Left ventricle myocardium inferior (tissue), 1 donor: Measurements from ENCODE around the gene SLC39A12. TPM values are rescaled to one million over a fixed set of nuclear protein-coding genes. Genes with fewer than 3 reads are reported as not detected.

Source experiments
- DNase-seq: peaks from one replicate; pipeline ENCODE4 v3.0.0-alpha.2; 2020
- H3K27ac ChIP-seq: fragments of 200-600 bp; replicated peaks from 2 replicates; pipeline ENCODE4 v1.8.0; 2021
- H3K27me3 ChIP-seq: fragments of 200-600 bp; 2 replicates; pipeline ENCODE4 v1.8.0; 2021; ENCODE audit warnings: low read depth
- H3K36me3 ChIP-seq: fragments of 200-600 bp; 2 replicates; pipeline ENCODE4 v1.8.0; 2021
- H3K4me1 ChIP-seq: fragments of 200-600 bp; 2 replicates; pipeline ENCODE4 v1.8.0; 2021
- H3K4me3 ChIP-seq: fragments of 200-600 bp; 2 replicates; pipeline ENCODE4 v1.8.0; 2021; ENCODE audit warnings: mild to moderate bottlenecking, moderate library complexity
- H3K9me3 ChIP-seq: fragments of 200-600 bp; replicated peaks from 2 replicates; pipeline ENCODE4 v1.8.0; 2021
- CTCF ChIP-seq: fragments of 200-600 bp; IDR thresholded peaks from 2 replicates; pipeline ENCODE4 v1.8.0; 2021; ENCODE audit warnings: antibody characterized with exemption, mild to moderate bottlenecking, borderline replicate concordance
- intact Hi-C: fragments of 100-400 bp; cut with micrococcal nuclease; formaldehyde crosslinking; loops from one replicate; pipeline ENCODE4 v1.11.0; 2022
- total RNA-seq: library from RNA; stranded (reverse); fragmentation: NEBNext Ultra II Directional; extraction: Animal tissue kit (Norgen Biotek cat#: 25700); gene quantifications from one replicate; pipeline ENCODE4 v1.2.1, GENCODE V29; 2021
- donor health status: DM: no; HTN: yes; CAD: no; lungs with severe emphysema.

Gene SLC39A12
- total RNA-seq, 1 donor from 2014 or later, result not detected

GRCh38 chr10:18021725-18022480 lies 70.2 kb downstream of the SLC39A12 start:
- H3K9me3 ChIP-seq, result peaks cover 51% of the 10 kb centered on the region
- H3K27ac ChIP-seq, result no peak overlapping the region
- no peak for DNase-seq
- no peak for TF ChIP-seq CTCF
- intact Hi-C loops, result no loop called here
- H3K36me3 ChIP-seq, result no peaks in the 10 kb centered on the region
- no peak overlapping the region for H3K4me3 ChIP-seq
- no peaks in the 10 kb centered on the region for H3K4me1 ChIP-seq
- H3K27me3 ChIP-seq, result no peaks in the 10 kb centered on the region

GRCh38 chr10:18043148-18044006 lies 91.7 kb downstream of the SLC39A12 start:
- TF ChIP-seq CTCF, result no peak

GRCh38 chr10:18044976-18045720 lies 93.4 kb downstream of the SLC39A12 start:
- Histone ChIP-seq H3K36me3 (no peaks in the 10 kb centered on the region), H3K9me3 (no peaks in the 10 kb centered on the region), H3K4me3 (no peak overlapping the region), H3K27ac (no peak overlapping the region), H3K27me3 (no peaks in the 10 kb centered on the region), H3K4me1 (no peaks in the 10 kb centered on the region)
- intact Hi-C loops, result no loop called here
- TF ChIP-seq CTCF, result no peak
- DNase-seq, result no peak

More at GRCh38 chr10:18043148-18044006, 91.7 kb downstream of the SLC39A12 start:
- H3K4me1 ChIP-seq, result no peaks in the 10 kb centered on the region
- H3K36me3 ChIP-seq, result no peaks in the 10 kb centered on the region
- no peaks in the 10 kb centered on the region for H3K9me3 ChIP-seq
- H3K27ac ChIP-seq, result no peak overlapping the region
- intact Hi-C loops, result no loop called here
- DNase-seq, result no peak
- no peaks in the 10 kb centered on the region for H3K27me3 ChIP-seq
- no peak overlapping the region for H3K4me3 ChIP-seq

- H3K27me3 ChIP-seq, result no peaks in the 10 kb centered on the region
- intact Hi-C loops, result no loop called here
- no peak for TF ChIP-seq CTCF
- peaks cover 19% of the 10 kb centered on the region for H3K9me3 ChIP-seq
- H3K4me1 ChIP-seq, result peaks cover 8% of the 10 kb centered on the region
- H3K27ac ChIP-seq, result no peak overlapping the region
- no peaks in the 10 kb centered on the region for H3K36me3 ChIP-seq
- H3K4me3 ChIP-seq, result no peak overlapping the region
- no peak for DNase-seq
These were observed 104.9 kb downstream of the SLC39A12 start for GRCh38 chr10:18056583-18056982.

GRCh38 chr10:18059826-18060559 lies 108.3 kb downstream of the SLC39A12 start:
- intact Hi-C loops, result no loop called here
- peaks cover 8% of the 10 kb centered on the region for H3K4me1 ChIP-seq
- H3K27ac ChIP-seq, result peak overlapping the region; percentile 69
- H3K27me3 ChIP-seq, result no peaks in the 10 kb centered on the region
- H3K4me3 ChIP-seq, result no peak overlapping the region
- peaks cover 11% of the 10 kb centered on the region for H3K9me3 ChIP-seq
- H3K36me3 ChIP-seq, result no peaks in the 10 kb centered on the region
- peak; percentile 44 for DNase-seq
- TF ChIP-seq CTCF, result no peak
